SK-N-SH (cell line): ENCODE data around the gene XXYLT1. TPM values are rescaled to one million over a fixed set of nuclear protein-coding genes. Genes with fewer than 3 reads are reported as not detected.

Experiments
- CTCF ChIA-PET: fragments of 300-600, 350-600 bp; formaldehyde crosslinking; extraction: SDS; loops from one replicate; lab custom pipeline; 2021; lab: Yijun Ruan, JAX
- POLR2A ChIA-PET: fragments of 350-600 bp; sonication (Branson Sonifier 250); formaldehyde crosslinking; extraction: SDS; loops from one replicate; lab custom pipeline; 2020; ENCODE audit warnings: antibody characterized with exemption, inconsistent platforms; lab: Yijun Ruan, JAX
- DNase-seq: peaks from one replicate; pipeline ENCODE4 v3.0.0; 2012
- H2AFZ ChIP-seq: fragments of 200-600 bp; sonication (generic); 2 replicates; pipeline ENCODE4 v1.8.1; 2016; ENCODE audit warnings: antibody characterized with exemption, mild to moderate bottlenecking, low read depth
- H3F3A ChIP-seq: fragments of 200-600 bp; sonication (generic); replicated peaks from 2 replicates; pipeline ENCODE3; 2016; ENCODE audit warnings: antibody characterized with exemption, mild to moderate bottlenecking; ENCODE audit not compliant: insufficient read depth
- H3K27ac ChIP-seq, 2 experiments: fragments of 200-500 bp in 1 of 2; fragments of 200-600 bp in 1 of 2; sonication (Bioruptor generic) in 1 of 2; sonication (generic), shearing (Covaris generic) in 1 of 2; 2 replicates each; pipeline versions ENCODE4 v1.5.1 to v1.6.1; 2014 to 2016; ENCODE audit warnings: low read depth in 2 of 2, inconsistent platforms in 1 of 2, low read length in 1 of 2, mild to moderate bottlenecking in 1 of 2, mixed read lengths in 1 of 2
- H3K27me3 ChIP-seq: fragments of 200-600 bp; sonication (generic), shearing (Covaris generic); 2 replicates; pipeline ENCODE4 v1.6.1; 2016; ENCODE audit warnings: mixed run types; ENCODE audit not compliant: insufficient read depth
- H3K36me3 ChIP-seq, 2 experiments: fragments of 200-500 bp in 1 of 2; fragments of 200-600 bp in 1 of 2; sonication (Bioruptor generic) in 1 of 2; sonication (generic) in 1 of 2; replicated peaks in 1 of 2; 2 replicates each; pipeline versions ENCODE3 to v1.5.1; 2014 to 2016; ENCODE audit warnings: low read length in 1 of 2, mild to moderate bottlenecking in 1 of 2; ENCODE audit not compliant: insufficient read depth in 2 of 2, control insufficient read depth in 1 of 2
- H3K4me1 ChIP-seq, 2 experiments: fragments of 200-500 bp in 1 of 2; fragments of 200-600 bp in 1 of 2; sonication (Bioruptor generic) in 1 of 2; sonication (generic), shearing (Covaris generic) in 1 of 2; 2 replicates each; pipeline versions ENCODE4 v1.5.1 to v1.6.1; 2014 to 2016; ENCODE audit warnings: low read depth in 1 of 2, low read length in 1 of 2, mixed run types in 1 of 2; ENCODE audit not compliant: insufficient read depth in 2 of 2, control insufficient read depth in 1 of 2
- H3K4me2 ChIP-seq: fragments of 200-600 bp; sonication (generic), shearing (Covaris generic); 2 replicates; pipeline ENCODE4 v1.6.1; 2017; ENCODE audit warnings: mixed run types
- H3K4me3 ChIP-seq, 2 experiments: fragments of 200-500 bp in 1 of 2; fragments of 200-600 bp in 1 of 2; sonication (Bioruptor generic) in 1 of 2; sonication (generic), shearing (Covaris generic) in 1 of 2; 2 replicates each; pipeline versions ENCODE4 v1.5.1 to v1.8.1; 2014 to 2016; ENCODE audit warnings: low read depth in 2 of 2, inconsistent platforms in 1 of 2, low read length in 1 of 2, mild to moderate bottlenecking in 1 of 2, mixed read lengths in 1 of 2, moderate library complexity in 1 of 2
- H3K79me2 ChIP-seq: fragments of 200-600 bp; sonication (generic); 2 replicates; pipeline ENCODE4 v1.8.1; 2017; ENCODE audit warnings: mild to moderate bottlenecking; ENCODE audit not compliant: insufficient read depth
- H3K9ac ChIP-seq: fragments of 200-600 bp; sonication (generic); 2 replicates; pipeline ENCODE4 v1.6.1; 2017; ENCODE audit warnings: mixed run types
- H3K9me2 ChIP-seq: fragments of 200-600 bp; sonication (generic); 2 replicates; pipeline ENCODE4 v1.6.1; 2017; ENCODE audit warnings: mixed run types
- H3K9me3 ChIP-seq: fragments of 200-600 bp; sonication (generic); 2 replicates; pipeline ENCODE4 v1.6.1; 2017; ENCODE audit warnings: mixed run types, mild to moderate bottlenecking, moderate library complexity
- H4K20me1 ChIP-seq: fragments of 200-600 bp; sonication (generic); 2 replicates; pipeline ENCODE4 v1.6.1; 2017; ENCODE audit warnings: mild to moderate bottlenecking, mixed run types; ENCODE audit not compliant: insufficient read depth
- CHD2 ChIP-seq: fragments of 150-350 bp; IDR thresholded peaks from 2 replicates; pipeline ENCODE4 v1.6.1; 2018; ENCODE audit warnings: low read length; ENCODE audit not compliant: partially characterized antibody
- ELF1 ChIP-seq: IDR thresholded peaks from 2 replicates; pipeline ENCODE4 v1.4.0; 2012
- EP300 ChIP-seq, 2 experiments: IDR thresholded peaks; 2 replicates each; pipeline versions ENCODE4 v1.4.0 to v1.6.1; 2012; ENCODE audit warnings: borderline replicate concordance in 1 of 2, low read depth in 1 of 2, low read length in 1 of 2
- FOXM1 ChIP-seq: IDR thresholded peaks from 2 replicates; pipeline ENCODE4 v1.4.0; 2012; ENCODE audit warnings: low read depth, mild to moderate bottlenecking
- GABPA ChIP-seq: IDR thresholded peaks from 2 replicates; pipeline ENCODE4 v1.4.0; 2012; ENCODE audit warnings: low read depth, mild to moderate bottlenecking
- IRF3 ChIP-seq: fragments of 150-350 bp; IDR thresholded peaks from 2 replicates; pipeline ENCODE4 v1.6.1; 2016; ENCODE audit warnings: mild to moderate bottlenecking, low read depth, low read length
- JUND ChIP-seq: IDR thresholded peaks from 2 replicates; pipeline ENCODE4 v1.4.0; 2012
- MAX ChIP-seq: IDR thresholded peaks from 2 replicates; pipeline ENCODE4 v1.4.0; 2012; ENCODE audit warnings: low read depth
- MXI1 ChIP-seq: IDR thresholded peaks from 2 replicates; pipeline ENCODE4 v1.6.1; 2012; ENCODE audit warnings: mild to moderate bottlenecking, low read depth, low read length, improper control_type of control experiment
- NFIC ChIP-seq: IDR thresholded peaks from 2 replicates; pipeline ENCODE4 v1.4.0; 2012; ENCODE audit warnings: borderline replicate concordance
- NRF1 ChIP-seq: IDR thresholded peaks from 2 replicates; pipeline ENCODE4 v1.6.1; 2012; ENCODE audit warnings: low read depth, mild to moderate bottlenecking, low read length
- RAD21 ChIP-seq: IDR thresholded peaks from 2 replicates; pipeline ENCODE4 v1.6.1; 2012; ENCODE audit warnings: mild to moderate bottlenecking, low read length
- RCOR1 ChIP-seq: fragments of 150-350 bp; IDR thresholded peaks from 2 replicates; pipeline ENCODE4 v1.6.1; 2017; ENCODE audit warnings: antibody characterized with exemption, low read length
- REST ChIP-seq: IDR thresholded peaks from 2 replicates; pipeline ENCODE4 v1.6.1; 2012; ENCODE audit warnings: mild to moderate bottlenecking, low read depth, low read length, moderate library complexity
- RFX5 ChIP-seq: IDR thresholded peaks from 2 replicates; pipeline ENCODE4 v1.6.1; 2012; ENCODE audit warnings: mild to moderate bottlenecking, improper control_type of control experiment, low read length
- RXRA ChIP-seq: IDR thresholded peaks from 2 replicates; pipeline ENCODE4 v1.4.0; 2012; ENCODE audit warnings: low read depth, mild to moderate bottlenecking, borderline replicate concordance
- SIN3A ChIP-seq: IDR thresholded peaks from 2 replicates; pipeline ENCODE4 v1.6.1; 2012; ENCODE audit warnings: low read depth, mild to moderate bottlenecking, low read length, moderate library complexity, borderline replicate concordance
- SMC3 ChIP-seq: IDR thresholded peaks from 2 replicates; pipeline ENCODE4 v1.6.1; 2012; ENCODE audit warnings: low read depth, low read length, improper control_type of control experiment
- TAF1 ChIP-seq: IDR thresholded peaks from 2 replicates; pipeline ENCODE4 v1.6.1; 2012; ENCODE audit warnings: low read depth, mild to moderate bottlenecking, low read length, moderate library complexity, borderline replicate concordance
- USF2 ChIP-seq: fragments of 150-350 bp; IDR thresholded peaks from 2 replicates; pipeline ENCODE4 v1.6.1; 2017; ENCODE audit warnings: antibody characterized with exemption, low read length, low read depth, borderline replicate concordance
- YY1 ChIP-seq: IDR thresholded peaks from 2 replicates; pipeline ENCODE4 v1.4.0; 2012; ENCODE audit warnings: low read depth, mild to moderate bottlenecking
- WGBS: methylation state at CpG from one replicate; pipeline ENCODE4 v1.1.6; 2017; ENCODE audit warnings: low lambda C conversion rate; 5-methylcytosine and 5-hydroxymethylcytosine counted together
- polyA plus RNA-seq, 3 experiments: library from polyadenylated mRNA; depleted of rRNA; stranded (reverse); fragments of >200 nt; gene quantifications; 2 replicates each; pipeline ENCODE4 v1.2.3, GENCODE V29; 2012

XXYLT1 gene
- polyA plus RNA-seq, 1 of the 3 experiments (the other 2 are of a cell fraction): 22.6 TPM

- H3K9me3 ChIP-seq: peaks cover 5% of the 10 kb centered on the region; the same call in 1 of the 2 replicates
- CTCF ChIA-PET: interaction anchor here (0.6 to 2.0 kb wide), 4 partner anchors 12 to 512 kb away, joined by 3 to 6 read pairs (median 4); no protein-coding TSS in a partner anchor
- peaks cover 16 to 42% of the 10 kb centered on the region in 2 experiments for H3K4me1 ChIP-seq
- POLR2A ChIA-PET: no interaction called here
- no peaks in the 10 kb centered on the region for H3K36me3 ChIP-seq
- no peak overlapping the region for H3K4me3 ChIP-seq
- no peak for DNase-seq
- H3F3A ChIP-seq: peaks cover 31% of the 10 kb centered on the region
- peaks cover 48% of the 10 kb centered on the region for H3K79me2 ChIP-seq
- H3K9me2 ChIP-seq: no peaks in the 10 kb centered on the region
- 93% methylated on average over 8 of the region's 8 CpGs for WGBS
- H2AFZ ChIP-seq: no peak overlapping the region
- no peaks in the 10 kb centered on the region for H3K27me3 ChIP-seq
- no peaks in the 10 kb centered on the region for H4K20me1 ChIP-seq
- no peak overlapping the region for H3K9ac ChIP-seq
- no peak overlapping the region for H3K27ac ChIP-seq
- H3K4me2 ChIP-seq: no peak overlapping the region
- no peak for TF ChIP-seq NRF1
- TF ChIP-seq EP300 (IDR thresholded peaks at IDR 0.05; ENCODE audit: borderline replicate concordance in 1 of 2, low read depth in 1 of 2, low read length in 1 of 2): no peak
- TF ChIP-seq SMC3: no peak
- TF ChIP-seq MXI1: no peak
- TF ChIP-seq USF2: no peak
- TF ChIP-seq FOXM1: no peak
- TF ChIP-seq SIN3A: no peak
- TF ChIP-seq IRF3: no peak
- TF ChIP-seq NFIC: no peak
- TF ChIP-seq MAX: no peak
- TF ChIP-seq TAF1: no peak
- TF ChIP-seq RAD21: no peak
- TF ChIP-seq GABPA: no peak
- no peak for TF ChIP-seq ELF1
- TF ChIP-seq, all 33 proteins: peak for 0
These were observed 76.3 kb downstream of the XXYLT1 start for GRCh38 chr3:195194559-195195206.

- H3K27me3 ChIP-seq: no peaks in the 10 kb centered on the region
- no peak for DNase-seq
- peaks cover 44% of the 10 kb centered on the region for H3K79me2 ChIP-seq
- H3K36me3 ChIP-seq: no peaks in the 10 kb centered on the region
- H3K27ac ChIP-seq: no peak overlapping the region
- H3K4me1 ChIP-seq: peaks cover 32 to 39% of the 10 kb centered on the region in 2 experiments; a peak in 3 of 4 replicates
- H3K9me2 ChIP-seq: no peaks in the 10 kb centered on the region
- 96% methylated on average over 1 of the region's 1 CpG for WGBS
- CTCF ChIA-PET: no interaction called here
- H4K20me1 ChIP-seq: no peaks in the 10 kb centered on the region
- H3K9ac ChIP-seq: no peak overlapping the region
- no peak overlapping the region for H3K4me2 ChIP-seq
- peaks cover 5% of the 10 kb centered on the region; the same call in 1 of the 2 replicates for H3K9me3 ChIP-seq
- POLR2A ChIA-PET: no interaction called here
- no peak overlapping the region for H3K4me3 ChIP-seq
- H3F3A ChIP-seq: peaks cover 21% of the 10 kb centered on the region
- no peak overlapping the region for H2AFZ ChIP-seq
- TF ChIP-seq RCOR1 (no peak), YY1 (no peak), CHD2 (no peak), NRF1 (no peak), RAD21 (no peak), RFX5 (no peak), REST (no peak), RXRA (no peak), JUND (no peak), IRF3 (no peak)
These were observed 79.4 kb downstream of the XXYLT1 start for GRCh38 chr3:195191580-195191979.
